GM12878 (cell line): Measurements from ENCODE around the gene CRY1. TPM values are rescaled to one million over a fixed set of nuclear protein-coding genes. Genes with fewer than 3 reads are reported as not detected.

ENCODE experiments used
- ATAC-seq: fragments of 200-7000 bp; cut with Tn5 transposase; 3 replicates; pipeline ENCODE4 v1.9.1; 2020; ENCODE audit warnings: mild to moderate bottlenecking, moderate library complexity
- BruUV-seq: library from RNA; stranded (reverse); fragments of 400-500 nt; replicated peaks from 2 replicates; lab custom pipeline; 2021; lab: Mats Ljungman, UMichigan
- CTCF ChIA-PET: fragments of 300-600 bp; sonication (Branson Sonifier 250); formaldehyde crosslinking; extraction: SDS; loops from one replicate; lab custom pipeline; 2021; ENCODE audit warnings: inconsistent platforms; lab: Yijun Ruan, JAX
- POLR2A ChIA-PET: fragments of 350-600 bp; formaldehyde crosslinking; extraction: SDS; loops from one replicate; lab custom pipeline; 2021; ENCODE audit warnings: inconsistent platforms; lab: Charles Lee
- RAD21 ChIA-PET: fragments of 300-600 bp; sonication (Branson Sonifier 250); formaldehyde crosslinking; loops from one replicate; lab custom pipeline; 2023; ENCODE audit warnings: antibody characterized with exemption; ENCODE audit not compliant: unreplicated experiment; lab: Charles Lee
- SMC1A ChIA-PET: fragments of 300-600 bp; sonication (Branson Sonifier 250); formaldehyde crosslinking; loops from one replicate; lab custom pipeline; 2023; ENCODE audit not compliant: unreplicated experiment, uncharacterized antibody; lab: Charles Lee
- DNase-seq: peaks from one replicate; pipeline ENCODE4 v3.0.0-alpha.2; 2011; ENCODE audit warnings: low read depth, low spot score
- FAIRE-seq: peaks from 3 replicates; lab custom pipeline; 2011; peaks lifted over from hg19 to GRCh38; lab: Jason Lieb, UNC
- H2AFZ ChIP-seq: 2 replicates; pipeline ENCODE4 v1.6.0; 2011; ENCODE audit warnings: low read depth, low read length, control low read depth; ENCODE audit not compliant: control insufficient read depth
- H3K27ac ChIP-seq: 2 replicates; pipeline ENCODE4 v1.5.1; 2011; ENCODE audit warnings: control low read depth; ENCODE audit not compliant: control insufficient read depth, insufficient read depth
- H3K27me3 ChIP-seq, 2 experiments: replicated peaks in 1 of 2; 2 replicates each; pipeline versions ENCODE4 v1.6.0 to v1.6.1; 2011; ENCODE audit warnings: low read length in 1 of 2; ENCODE audit not compliant: control insufficient read depth in 2 of 2, insufficient read depth in 2 of 2
- H3K36me3 ChIP-seq, 2 experiments: 2 replicates each; pipeline ENCODE4 v1.5.1; 2011; ENCODE audit warnings: low read length in 1 of 2; ENCODE audit not compliant: control insufficient read depth in 2 of 2, insufficient read depth in 2 of 2
- H3K4me1 ChIP-seq: 2 replicates; pipeline ENCODE4 v1.6.1; 2011; ENCODE audit warnings: mild to moderate bottlenecking, low read length, moderate library complexity, mixed read lengths; ENCODE audit not compliant: control insufficient read depth, insufficient read depth
- H3K4me2 ChIP-seq: 2 replicates; pipeline ENCODE4 v1.6.0; 2011; ENCODE audit warnings: control low read depth; ENCODE audit not compliant: control insufficient read depth, insufficient read depth
- H3K4me3 ChIP-seq: fragments of 200-600 bp; sonication (generic); 2 replicates; pipeline ENCODE4 v1.5.1; 2016
- H3K79me2 ChIP-seq: 2 replicates; pipeline ENCODE4 v1.6.0; 2011; ENCODE audit warnings: low read length; ENCODE audit not compliant: control insufficient read depth, insufficient read depth
- H3K9ac ChIP-seq: 2 replicates; pipeline ENCODE4 v1.8.0; 2011; ENCODE audit warnings: low read length, control low read depth, mixed read lengths; ENCODE audit not compliant: control insufficient read depth, insufficient read depth
- H3K9me3 ChIP-seq: replicated peaks from 3 replicates; pipeline ENCODE4 v1.5.1; 2011; ENCODE audit warnings: mild to moderate bottlenecking, low read length; ENCODE audit not compliant: control insufficient read depth, insufficient read depth
- H4K20me1 ChIP-seq: 2 replicates; pipeline ENCODE4 v1.6.0; 2011; ENCODE audit not compliant: control insufficient read depth, insufficient read depth
- FOXM1 ChIP-seq: IDR thresholded peaks from 2 replicates; pipeline ENCODE4 v1.6.1; 2012; ENCODE audit warnings: low read depth, mild to moderate bottlenecking, inconsistent platforms, low read length, moderate library complexity
- HCFC1 ChIP-seq: fragments of 150-350 bp; IDR thresholded peaks from 2 replicates; pipeline ENCODE4 v1.6.1; 2014; ENCODE audit warnings: low read length
- MTA2 ChIP-seq: fragments of 450-650 bp; IDR thresholded peaks from 2 replicates; pipeline ENCODE4 v1.6.1; 2016; ENCODE audit warnings: low read depth, mild to moderate bottlenecking, moderate library complexity
- MTA3 ChIP-seq: IDR thresholded peaks from 2 replicates; pipeline ENCODE4 v1.6.1; 2012; ENCODE audit warnings: low read length, inconsistent platforms, borderline replicate concordance
- SIX5 ChIP-seq: IDR thresholded peaks from 2 replicates; pipeline ENCODE4 v1.6.1; 2011; ENCODE audit warnings: mild to moderate bottlenecking, low read depth, low read length, moderate library complexity; ENCODE audit not compliant: severe bottlenecking
- ZNF24 ChIP-seq: fragments of 450-650 bp; IDR thresholded peaks from 2 replicates; pipeline ENCODE4 v1.6.1; 2017; ENCODE audit warnings: antibody characterized with exemption, mild to moderate bottlenecking
- WGBS: methylation state at CpG from one replicate; pipeline ENCODE4 v1.1.6; 2016; ENCODE audit warnings: low lambda C conversion rate; ENCODE audit not compliant: insufficient replicate concordance, insufficient coverage; ENCODE audit errors: missing lambda C conversion rate; 5-methylcytosine and 5-hydroxymethylcytosine counted together
- in situ Hi-C: fragments of 300-500 bp; cut with MboI; formaldehyde crosslinking; loops from 9 replicates; pipeline ENCODE4 v1.14.3; 2018; ENCODE audit warnings: mixed read lengths
- intact Hi-C: fragments of 100-400 bp; cut with micrococcal nuclease; formaldehyde crosslinking; loops from one replicate; pipeline ENCODE4 v1.14.2; 2022; ENCODE audit not compliant: unreplicated experiment
- polyA plus RNA-seq, 11 experiments: library from polyadenylated mRNA; depleted of rRNA in 4 of 11; unstranded in 6 of 11; stranded (reverse) in 5 of 11; fragments of >200 nt; fragmentation: Nextera tagmentation in 4 of 11; fragmentation: Illumina TruSeq in 1 of 11; extraction: Ambion mirVana in 4 of 11; extraction: Trizol in 1 of 11; gene quantifications; 1 replicate in 1 of 11; 2 replicates in 10 of 11; pipeline versions ENCODE4 v1.2.1 to v1.2.3, GENCODE V29; 2011 to 2016; ENCODE audit warnings: inconsistent platforms in 2 of 11, missing spikeins in 2 of 11, low read depth in 1 of 11
- total RNA-seq, 4 experiments: library from RNA; depleted of rRNA in 3 of 4; stranded (reverse); fragments of >200 nt in 3 of 4; fragmentation: Illumina TruSeq in 1 of 4; extraction: Trizol in 1 of 4; gene quantifications; 2 replicates each; pipeline versions ENCODE4 v1.2.1 to v1.2.3, GENCODE V29; 2013 to 2021
- TF ChIP-seq, protein P1 (sequence below): IDR thresholded peaks from 2 replicates; pipeline ENCODE4 v1.6.1; 2012; ENCODE audit warnings: low read length, inconsistent platforms
- TF ChIP-seq, protein P2 (sequence below): IDR thresholded peaks from 2 replicates; pipeline ENCODE4 v1.6.1; 2011; ENCODE audit warnings: borderline replicate concordance, low read depth, mild to moderate bottlenecking, moderate library complexity, low read length; ENCODE audit not compliant: insufficient read depth, poor library complexity, severe bottlenecking

CRY1 gene
- total and polyA plus RNA-seq, 10 of the 15 experiments (the other 5 are each of a cell fraction or from before 2014, with no cell fraction given), result 1.6 to 10.9 (median 5.4) TPM

DNA sequence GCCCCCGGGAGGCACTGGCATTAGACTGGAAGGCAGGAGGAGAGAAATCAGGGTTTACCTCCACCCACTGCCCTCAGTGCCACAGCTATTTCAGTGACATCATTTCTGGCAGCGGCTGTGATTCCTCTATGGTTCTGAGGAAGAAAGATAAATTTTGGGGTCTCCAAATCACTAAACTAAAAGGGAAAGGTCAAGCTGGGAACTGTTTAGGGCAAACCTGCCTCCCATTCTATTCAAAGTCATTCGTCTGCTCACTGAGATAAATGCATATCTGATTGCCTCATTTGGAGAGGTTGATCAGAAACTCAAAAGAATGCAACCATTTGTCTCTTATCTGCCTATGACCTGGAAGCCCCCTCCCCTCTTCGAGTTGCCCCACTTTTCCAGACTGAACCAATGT, 14.0 kb upstream of the CRY1 start:
- no peak overlapping the region for H2AFZ ChIP-seq
- ChIA-PET SMC1A (no interaction called here), CTCF (interaction anchor here (0.7 to 4.1 kb wide), 3 partner anchors 17 to 28 kb away, joined by 3 to 41 read pairs (median 3); no protein-coding TSS in a partner anchor), RAD21 (no interaction called here), POLR2A (no interaction called here)
- no peaks in the 10 kb centered on the region for H3K4me1 ChIP-seq
- no peaks in the 10 kb centered on the region for H3K79me2 ChIP-seq
- FAIRE-seq, result no peak
- H3K36me3 ChIP-seq, result no peaks in the 10 kb centered on the region
- no peak overlapping the region for H3K9ac ChIP-seq
- TF ChIP-seq ZNF24 (no peak), MTA2 (no peak), MTA3 (no peak), HCFC1 (no peak), SIX5 (no peak), FOXM1 (no peak)
- TF ChIP-seq, protein P1, sequence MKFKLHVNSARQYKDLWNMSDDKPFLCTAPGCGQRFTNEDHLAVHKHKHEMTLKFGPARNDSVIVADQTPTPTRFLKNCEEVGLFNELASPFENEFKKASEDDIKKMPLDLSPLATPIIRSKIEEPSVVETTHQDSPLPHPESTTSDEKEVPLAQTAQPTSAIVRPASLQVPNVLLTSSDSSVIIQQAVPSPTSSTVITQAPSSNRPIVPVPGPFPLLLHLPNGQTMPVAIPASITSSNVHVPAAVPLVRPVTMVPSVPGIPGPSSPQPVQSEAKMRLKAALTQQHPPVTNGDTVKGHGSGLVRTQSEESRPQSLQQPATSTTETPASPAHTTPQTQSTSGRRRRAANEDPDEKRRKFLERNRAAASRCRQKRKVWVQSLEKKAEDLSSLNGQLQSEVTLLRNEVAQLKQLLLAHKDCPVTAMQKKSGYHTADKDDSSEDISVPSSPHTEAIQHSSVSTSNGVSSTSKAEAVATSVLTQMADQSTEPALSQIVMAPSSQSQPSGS, result no peak
- TF ChIP-seq, protein P2, sequence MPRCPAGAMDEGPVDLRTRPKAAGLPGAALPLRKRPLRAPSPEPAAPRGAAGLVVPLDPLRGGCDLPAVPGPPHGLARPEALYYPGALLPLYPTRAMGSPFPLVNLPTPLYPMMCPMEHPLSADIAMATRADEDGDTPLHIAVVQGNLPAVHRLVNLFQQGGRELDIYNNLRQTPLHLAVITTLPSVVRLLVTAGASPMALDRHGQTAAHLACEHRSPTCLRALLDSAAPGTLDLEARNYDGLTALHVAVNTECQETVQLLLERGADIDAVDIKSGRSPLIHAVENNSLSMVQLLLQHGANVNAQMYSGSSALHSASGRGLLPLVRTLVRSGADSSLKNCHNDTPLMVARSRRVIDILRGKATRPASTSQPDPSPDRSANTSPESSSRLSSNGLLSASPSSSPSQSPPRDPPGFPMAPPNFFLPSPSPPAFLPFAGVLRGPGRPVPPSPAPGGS, result no peak
- H3K27ac ChIP-seq, result no peak overlapping the region
- in situ Hi-C loops (loop anchor here (10.0 kb wide), 1 partner anchor 723 kb away; no protein-coding TSS in a partner anchor), intact Hi-C loops (no loop called here)
- no TSS peak for BruUV-seq
- no peak overlapping the region for H3K4me3 ChIP-seq
- ATAC-seq, result no peak
- WGBS, result 7% methylated on average over 4 of the region's 4 CpGs
- no peak for DNase-seq
- no peaks in the 10 kb centered on the region for H3K9me3 ChIP-seq
- no peaks in the 10 kb centered on the region for H4K20me1 ChIP-seq
- no peak overlapping the region for H3K4me2 ChIP-seq
- peaks cover 0 to 3% of the 10 kb centered on the region in 2 experiments; a peak in 2 of 4 replicates for H3K27me3 ChIP-seq
